Measurements from ENCODE around the gene IFITM2.

Gene IFITM2

GRCh38 chr11:282171-282570 is 25.4 kb upstream of the IFITM2 start:
- DNase-seq = no peak

- DNase-seq = no peak
Observed at GRCh38 chr11:282630-283360, 24.8 kb upstream of the IFITM2 start.

- no peak for DNase-seq
Observed at GRCh38 chr11:283405-284104, 24.1 kb upstream of the IFITM2 start.

GRCh38 chr11:284105-285020 is 23.3 kb upstream of the IFITM2 start:
- peak; percentile 9 for DNase-seq

GRCh38 chr11:285021-285893 is 22.4 kb upstream of the IFITM2 start:
- no peak for DNase-seq

GRCh38 chr11:285894-286220 is 21.8 kb upstream of the IFITM2 start:
- DNase-seq = no peak

GRCh38 chr11:286977-287820 is 20.4 kb upstream of the IFITM2 start:
- DNase-seq = peak; percentile 77

- DNase-seq = peak; percentile 74
Observed at GRCh38 chr11:287821-288477, 19.7 kb upstream of the IFITM2 start.

GRCh38 chr11:288478-289397 is 18.9 kb upstream of the IFITM2 start, which contains the start of gene PGGHG:
PGGHG (plus strand) TSS chr11:289126; CDS start chr11:289817, 691 bp downstream.
- peak; percentile 58 for DNase-seq

GRCh38 chr11:289398-289711 is 18.3 kb upstream of the IFITM2 start:
- DNase-seq = peak; percentile 45

- DNase-seq = peak; percentile 28
Observed at GRCh38 chr11:289712-290620, 17.6 kb upstream of the IFITM2 start.

- DNase-seq = peak; percentile 27
Observed at GRCh38 chr11:290621-291231, 16.9 kb upstream of the IFITM2 start.

- peak; percentile 30 for DNase-seq
Observed at GRCh38 chr11:291281-292210, 16.1 kb upstream of the IFITM2 start.

GRCh38 chr11:292211-293121 is 15.2 kb upstream of the IFITM2 start:
- DNase-seq = peak; percentile 16

GRCh38 chr11:293271-293851 is 14.3 kb upstream of the IFITM2 start:
- peak; percentile 14 for DNase-seq
